HG02798 (cell line): Measurements from ENCODE around the gene ZFHX2.
A peak's percentile ranks its signal among the peaks of the same experiment; 100 is the strongest.

Source experiments
- ATAC-seq: cut with Tn5 transposase; IDR thresholded peaks from one replicate; pipeline ENCODE4 v1.9.1; 2021; ENCODE audit warnings: mild to moderate bottlenecking; ENCODE audit not compliant: unreplicated experiment, poor library complexity

ZFHX2 gene

GRCh38 chr14:23561873-23562821, 10.6 kb upstream of the ZFHX2 start:
- no peak for ATAC-seq

DNA sequence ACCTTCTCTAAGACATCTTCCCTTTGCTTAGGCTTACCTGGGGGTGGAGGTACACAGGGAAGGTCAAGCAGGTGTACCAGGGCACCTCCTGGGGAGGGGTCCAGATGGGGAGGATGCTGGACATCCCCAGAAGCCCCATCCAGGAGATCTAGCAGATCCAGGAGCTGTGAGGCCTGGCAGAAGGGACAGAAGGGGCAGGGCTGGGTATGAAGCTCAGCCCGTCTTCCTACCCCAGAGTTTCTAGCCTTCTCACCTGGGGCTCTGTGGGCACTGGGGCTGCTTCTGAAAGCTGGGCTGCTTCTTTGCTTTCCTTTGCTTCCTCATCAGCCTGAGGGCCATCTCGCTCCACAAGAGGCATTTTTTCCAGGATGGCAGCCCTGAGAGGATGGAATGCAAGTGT, 9.7 kb upstream of the ZFHX2 start:
- ATAC-seq: no peak

GRCh38 chr14:23559926-23560520, 8.5 kb upstream of the ZFHX2 start:
- ATAC-seq: no peak

DNA sequence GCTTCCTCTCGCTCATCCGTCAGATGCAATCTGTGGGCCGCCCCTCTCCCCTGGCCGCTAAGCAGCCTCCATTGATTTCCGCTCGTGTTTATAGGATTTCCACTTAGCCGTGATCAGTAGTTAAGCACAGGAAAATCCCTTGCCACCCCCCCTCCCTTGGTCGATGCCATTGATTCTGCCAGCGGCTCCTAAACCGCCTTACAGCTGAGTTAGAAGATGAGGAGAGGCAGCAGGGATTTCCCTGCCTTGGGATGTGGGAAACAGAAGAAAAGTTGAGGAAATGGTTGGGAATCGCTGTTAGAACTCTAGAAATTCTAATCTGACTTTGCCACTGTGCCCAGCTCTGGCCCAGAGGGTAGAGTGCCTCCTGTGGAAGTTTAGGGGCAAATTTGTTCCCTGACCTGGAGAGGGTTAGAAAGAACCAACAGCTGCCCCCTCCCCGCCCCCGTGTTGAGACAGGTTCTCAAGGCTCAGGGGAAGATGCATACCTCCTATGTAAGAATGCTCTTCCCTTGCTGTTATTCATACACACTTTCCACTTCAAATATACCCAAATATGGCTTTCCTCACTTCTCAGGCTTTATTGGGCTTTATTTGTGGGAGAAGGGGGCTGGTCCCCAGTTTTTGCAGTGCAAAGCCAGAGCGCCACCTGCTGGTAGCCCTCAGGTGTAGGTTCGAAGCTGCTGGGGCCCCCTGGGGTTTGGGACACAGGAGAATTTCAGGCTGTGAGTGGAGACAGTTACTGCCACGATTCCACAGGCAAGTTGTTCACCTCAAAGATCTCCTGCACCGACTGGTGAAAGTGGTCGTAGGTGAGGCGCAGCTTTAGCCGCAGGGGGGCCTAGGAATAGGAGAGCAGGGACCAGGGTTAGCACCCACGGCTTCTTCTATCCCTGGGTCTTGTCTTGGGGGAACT, 7.7 kb upstream of the ZFHX2 start:
- no peak for ATAC-seq

DNA sequence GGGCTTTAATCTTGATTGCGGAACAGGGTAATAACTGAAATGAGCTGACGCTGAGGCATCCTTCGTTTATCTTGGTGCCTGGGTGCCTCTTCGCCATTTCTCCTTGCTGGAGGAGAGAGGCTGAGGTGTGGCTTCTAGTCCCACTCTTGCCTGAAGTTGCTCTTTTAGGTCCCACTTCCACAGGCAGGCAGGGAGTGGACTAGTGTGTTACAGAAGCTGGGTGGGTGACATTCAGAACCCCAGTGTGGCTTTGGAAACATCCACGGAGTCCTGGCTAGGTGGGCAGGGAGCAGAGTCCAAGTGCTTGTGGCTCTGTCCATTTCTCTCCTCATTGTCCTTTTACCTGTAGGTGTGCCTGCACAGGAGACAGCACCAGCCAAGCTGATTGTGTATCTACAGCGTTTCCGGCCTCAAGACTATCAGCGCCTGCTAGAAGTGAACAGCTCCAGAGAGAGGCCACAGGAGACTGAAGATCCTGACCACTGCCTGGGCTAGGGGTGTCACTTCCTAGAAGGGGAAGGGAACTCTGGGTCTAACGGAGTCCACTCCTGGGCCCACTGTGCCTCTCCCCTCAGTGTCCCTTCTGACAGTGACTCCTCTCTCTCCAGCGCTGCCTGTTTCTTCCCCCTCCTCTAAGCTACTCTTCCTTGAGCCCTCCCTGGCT, 6.9 kb upstream of the ZFHX2 start:
- no peak for ATAC-seq

DNA sequence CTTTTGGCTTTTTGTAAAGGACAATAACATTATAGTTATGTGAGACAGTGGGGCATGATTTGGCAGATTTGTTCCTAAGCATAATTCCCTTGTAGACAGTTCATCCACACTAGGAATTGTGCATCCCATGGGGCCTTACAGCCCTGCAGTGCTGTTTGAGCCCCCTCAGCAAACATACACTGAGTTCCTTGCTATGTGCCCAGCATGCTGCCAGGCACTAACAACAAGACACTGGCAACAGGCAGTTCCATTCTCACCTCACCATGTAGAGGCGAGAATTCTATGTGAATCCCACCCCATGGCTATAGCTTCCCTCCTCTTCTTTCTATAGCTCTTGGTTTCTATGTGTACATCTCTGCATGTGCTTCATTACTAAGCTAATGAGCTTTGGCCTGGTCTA, 6.4 kb upstream of the ZFHX2 start:
- no peak for ATAC-seq

GRCh38 chr14:23557521-23557920, 6.0 kb upstream of the ZFHX2 start:
- no peak for ATAC-seq

GRCh38 chr14:23556700-23557440, 5.3 kb upstream of the ZFHX2 start:
- ATAC-seq: no peak

GRCh38 chr14:23555882-23556699, 4.5 kb upstream of the ZFHX2 start, which contains the start of gene THTPA:
TSS of gene THTPA (plus strand) at chr14:23556271. CDS start at chr14:23556758, 487 bp downstream.
- peak; percentile 87 for ATAC-seq

DNA sequence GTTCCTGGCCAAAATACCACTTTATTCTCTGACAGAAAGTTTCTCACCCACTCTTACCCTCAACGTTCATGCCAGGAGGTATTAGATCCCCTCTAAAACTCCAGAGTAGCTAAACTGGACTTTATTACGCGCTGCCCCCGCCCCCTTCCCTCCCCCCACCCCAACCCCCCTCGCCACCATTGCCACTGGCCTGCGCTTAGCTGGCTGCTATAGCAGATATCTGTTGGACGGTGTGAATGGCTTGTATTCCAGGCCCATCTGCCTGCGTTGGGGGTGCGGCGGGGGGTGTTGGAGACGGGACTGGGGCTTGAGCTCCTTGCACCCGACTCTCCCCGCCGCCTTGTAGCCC, 3.9 kb upstream of the ZFHX2 start:
- ATAC-seq: no peak

- no peak for ATAC-seq
Measured at GRCh38 chr14:23550812-23551265, 726 bp downstream of the ZFHX2 start.

GRCh38 chr14:23550131-23550811, 1.3 kb downstream of the ZFHX2 start:
- no peak for ATAC-seq

DNA sequence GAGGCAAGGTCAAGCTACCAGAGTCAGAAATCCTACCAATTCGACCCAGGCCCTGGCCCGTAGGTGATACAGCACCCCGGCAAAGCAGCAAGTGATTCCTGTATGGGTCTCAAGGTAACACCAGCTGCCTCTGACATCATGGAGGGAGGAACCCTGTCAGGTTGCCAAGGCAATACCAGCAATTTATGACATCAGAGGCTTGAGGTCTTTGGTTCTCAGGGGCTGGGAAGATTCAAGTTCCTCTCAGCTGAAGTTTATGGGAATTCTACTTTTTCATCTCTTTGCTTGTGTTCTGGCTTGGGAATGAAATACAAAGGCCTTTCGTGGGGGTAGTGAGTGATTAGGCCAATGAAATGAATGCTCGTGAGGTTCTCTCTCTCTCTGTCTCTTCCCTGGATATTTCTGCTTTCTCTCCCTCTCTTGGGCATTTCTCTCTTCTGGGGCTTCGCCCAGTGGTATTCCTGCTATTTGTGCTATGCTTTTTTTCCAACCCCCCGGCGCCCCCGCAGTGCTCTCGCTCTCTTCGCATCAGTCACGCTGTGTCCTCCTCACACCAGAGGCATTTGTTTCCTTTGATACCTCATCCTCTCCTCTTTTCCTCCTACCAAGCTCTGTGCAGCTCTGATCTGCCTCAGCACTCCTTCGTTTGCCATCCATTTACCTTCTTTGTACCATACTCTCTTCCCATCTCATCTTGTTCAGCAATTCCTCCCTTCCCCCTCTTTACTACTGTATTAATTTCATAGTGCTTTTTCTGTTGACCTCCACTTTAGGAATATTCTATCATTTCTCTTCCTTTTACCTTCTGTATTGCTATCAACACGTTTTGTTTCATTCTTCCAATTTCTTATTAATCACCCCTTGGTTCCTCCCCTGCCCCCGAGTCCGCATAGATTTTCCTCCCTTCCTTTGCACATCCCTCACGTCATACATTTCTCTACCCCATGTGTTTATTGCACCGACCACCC, 2.9 kb downstream of the ZFHX2 start:
- no peak for ATAC-seq

- ATAC-seq: no peak
Measured at GRCh38 chr14:23547924-23548323, 3.6 kb downstream of the ZFHX2 start.

DNA sequence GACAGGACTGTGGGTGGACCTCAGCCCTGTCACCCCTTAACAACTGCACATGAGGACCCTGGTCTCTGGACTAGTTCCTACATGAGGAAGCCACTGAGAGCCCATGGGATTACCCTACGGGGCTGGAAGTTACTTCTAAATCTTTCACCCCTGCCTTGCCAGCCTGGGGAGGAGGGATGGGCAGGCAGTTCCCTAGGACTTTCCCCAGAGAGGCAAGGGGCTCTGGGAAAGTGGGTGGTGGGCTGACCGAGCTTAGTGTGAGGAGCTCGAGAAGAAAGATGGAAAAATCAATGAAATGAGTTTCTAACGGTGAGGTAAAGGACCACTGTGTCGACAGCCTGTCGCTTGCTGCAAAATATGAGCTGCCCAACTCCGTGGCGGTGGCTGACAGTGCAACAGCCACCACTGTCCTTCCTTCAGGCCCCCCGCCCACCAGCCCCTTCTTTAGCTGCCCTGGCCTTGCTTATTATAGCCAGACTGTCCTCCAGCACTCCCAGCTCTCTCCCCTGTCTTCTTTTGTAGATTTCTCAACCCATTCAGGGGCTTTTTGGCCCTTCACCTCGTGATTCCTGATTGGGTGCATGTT, 5.0 kb downstream of the ZFHX2 start:
- ATAC-seq: no peak

GRCh38 chr14:23545740-23546365, 5.7 kb downstream of the ZFHX2 start:
- ATAC-seq: no peak
